ENCODE results near the gene KDELR3. TPM values are rescaled to one million over a fixed set of nuclear protein-coding genes. Genes with fewer than 3 reads are reported as not detected.
A peak's percentile ranks its signal among the peaks of the same experiment; 100 is the strongest.

KDELR3 gene
- polyA plus RNA-seq (2012; rRNA removed), result 16.5 and 17.1 TPM in 2 replicates
- 17.9 and 19.3 TPM in 2 replicates for polyA plus RNA-seq (2012; cell fraction: cytosol; rRNA removed)
- 7.7 and 13.2 TPM in 2 replicates for polyA plus RNA-seq (2012; cell fraction: nucleus; rRNA removed)

DNA sequence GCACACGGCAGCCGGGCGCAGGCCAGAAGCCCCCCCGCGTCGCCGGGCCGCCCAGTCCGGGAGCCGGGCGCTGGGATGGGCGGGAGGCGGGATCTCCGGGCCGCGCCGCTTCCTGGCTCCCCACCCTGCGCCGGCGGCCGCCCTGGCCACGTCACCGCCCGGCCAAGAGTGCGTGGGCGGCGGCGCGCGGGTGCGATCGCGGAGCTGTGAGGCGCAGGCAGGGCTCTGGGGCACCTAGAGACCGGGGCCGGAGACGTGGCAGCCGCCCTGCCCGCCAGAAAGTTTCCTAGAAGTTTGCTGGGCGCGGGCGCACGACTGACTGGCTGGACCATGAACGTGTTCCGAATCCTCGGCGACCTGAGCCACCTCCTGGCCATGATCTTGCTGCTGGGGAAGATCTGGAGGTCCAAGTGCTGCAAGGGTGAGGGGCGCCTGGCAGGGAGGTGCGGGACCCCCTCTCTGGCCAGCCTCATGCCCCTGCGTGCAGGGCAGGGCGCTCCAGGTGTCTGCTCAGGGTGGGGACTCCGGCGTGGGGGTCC lies at the start of gene KDELR3:
Gene KDELR3 (plus strand): TSS at position 193 of the 539 bp plus-strand sequence. CDS start 138 bp downstream, at position 331.
- no peaks in the 10 kb centered on the region for H3K9me3 ChIP-seq
- no peaks in the 10 kb centered on the region for H3F3A ChIP-seq (replicated peaks; ENCODE audit: insufficient read depth)
- WGBS (ENCODE audit: low lambda C conversion rate), result no CpG with 5 or more reads among the region's 53 CpGs
- POLR2A ChIA-PET, result no interaction called here
- H4K20me1 ChIP-seq (ENCODE audit: insufficient read depth), result no peaks in the 10 kb centered on the region
- peaks cover 0 to 7% of the 10 kb centered on the region in 2 experiments; a peak in 1 of 4 replicates for H3K4me1 ChIP-seq (ENCODE audit: control insufficient read depth in 1 of 2, insufficient read depth in 2 of 2, low read depth in 1 of 2, low read length in 1 of 2)
- H3K9ac ChIP-seq, result peak within 1 kb of the TSS; percentile 78
- peak; percentile 80 for DNase-seq
- peak within 1 kb of the TSS; percentile 49 to 74 for H3K4me3 ChIP-seq (ENCODE audit: low read depth in 2 of 2, low read length in 1 of 2)
- H3K4me2 ChIP-seq, result peak within 1 kb of the TSS; percentile 80
- no peaks in the 10 kb centered on the region for H3K36me3 ChIP-seq (replicated peaks in 1 of 2; ENCODE audit: control insufficient read depth in 1 of 2, insufficient read depth in 2 of 2, low read length in 1 of 2)
- CTCF ChIA-PET, result interaction anchor here (1.0 to 1.7 kb wide), 2 partner anchors 10 to 15 kb away, joined by 3 to 6 read pairs; no protein-coding TSS in a partner anchor
- no peaks in the 10 kb centered on the region for H3K9me2 ChIP-seq
- H2AFZ ChIP-seq (ENCODE audit: low read depth), result peak within 1 kb of the TSS; percentile 78; the same call in 1 of the 2 replicates
- no peaks in the 10 kb centered on the region for H3K27me3 ChIP-seq (ENCODE audit: insufficient read depth)
- TF ChIP-seq CHD2 (IDR thresholded peaks at IDR 0.05; ENCODE audit: low read length, partially characterized antibody) (no peak), RXRA (IDR thresholded peaks at IDR 0.05; ENCODE audit: borderline replicate concordance, low read depth) (no peak), TCF12 (IDR thresholded peaks at IDR 0.05) (no peak), FOXM1 (IDR thresholded peaks at IDR 0.05; ENCODE audit: low read depth) (no peak), IRF3 (IDR thresholded peaks at IDR 0.05; ENCODE audit: low read depth, low read length) (no peak), RCOR1 (IDR thresholded peaks at IDR 0.05; ENCODE audit: low read length) (no peak), RFX5 (IDR thresholded peaks at IDR 0.05; ENCODE audit: low read length) (no peak), PBX3 (IDR thresholded peaks at IDR 0.05) (no peak)
- no peaks in the 10 kb centered on the region for H3K79me2 ChIP-seq (ENCODE audit: insufficient read depth)
- no peak within 1 kb of the TSS for H3K27ac ChIP-seq (ENCODE audit: low read depth in 2 of 2, low read length in 1 of 2)

DNA sequence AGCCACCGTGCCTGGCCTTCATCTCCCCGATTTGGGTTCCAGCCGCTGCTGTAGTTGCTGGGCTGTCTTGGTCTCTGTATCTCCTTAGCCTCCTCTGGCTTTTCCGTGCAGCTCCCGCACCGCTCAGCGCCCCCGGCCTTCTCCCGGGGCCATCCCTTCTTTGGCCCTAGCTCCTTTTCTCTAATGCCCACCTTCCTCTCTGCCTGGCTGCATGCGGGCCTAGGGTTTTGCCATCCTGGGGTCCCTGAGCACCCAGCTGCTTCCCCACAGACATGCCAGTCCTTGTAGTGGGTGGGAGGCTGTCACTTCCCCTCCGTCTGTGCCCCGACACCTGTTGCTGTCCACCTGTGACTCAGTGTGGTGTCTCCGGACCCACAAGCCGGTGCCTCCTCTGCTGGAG lies 49.3 kb upstream of the KDELR3 start:
- no peaks in the 10 kb centered on the region for H3F3A ChIP-seq (replicated peaks; ENCODE audit: insufficient read depth)
- H3K9ac ChIP-seq, result no peak overlapping the region
- WGBS (ENCODE audit: low lambda C conversion rate), result 82% methylated on average over 11 of the region's 14 CpGs
- DNase-seq, result no peak
- H3K9me3 ChIP-seq, result no peaks in the 10 kb centered on the region
- no peaks in the 10 kb centered on the region for H3K9me2 ChIP-seq
- H4K20me1 ChIP-seq (ENCODE audit: insufficient read depth), result no peaks in the 10 kb centered on the region
- no peak overlapping the region for H3K4me3 ChIP-seq (ENCODE audit: low read depth in 2 of 2, low read length in 1 of 2)
- no peaks in the 10 kb centered on the region for H3K4me1 ChIP-seq (ENCODE audit: control insufficient read depth in 1 of 2, insufficient read depth in 2 of 2, low read depth in 1 of 2, low read length in 1 of 2)
- no peak overlapping the region for H3K4me2 ChIP-seq
- no peaks in the 10 kb centered on the region for H3K36me3 ChIP-seq (replicated peaks in 1 of 2; ENCODE audit: control insufficient read depth in 1 of 2, insufficient read depth in 2 of 2, low read length in 1 of 2)
- ChIA-PET CTCF (no interaction called here), POLR2A (no interaction called here)
- no peak overlapping the region for H3K27ac ChIP-seq (ENCODE audit: low read depth in 2 of 2, low read length in 1 of 2)
- no peak for TF ChIP-seq EZH2phosphoT487 (IDR thresholded peaks at IDR 0.05; ENCODE audit: borderline replicate concordance, low read depth)
- no peak for TF ChIP-seq RCOR1 (IDR thresholded peaks at IDR 0.05; ENCODE audit: low read length)
- TF ChIP-seq PBX3 (IDR thresholded peaks at IDR 0.05), result no peak
- no peak for TF ChIP-seq TEAD4 (IDR thresholded peaks at IDR 0.05; ENCODE audit: borderline replicate concordance, insufficient read depth)
- no peak for TF ChIP-seq SMC3 (IDR thresholded peaks at IDR 0.05; ENCODE audit: low read depth, low read length)
- no peak for TF ChIP-seq GABPA (IDR thresholded peaks at IDR 0.05; ENCODE audit: low read depth)
- no peak for TF ChIP-seq USF2 (IDR thresholded peaks at IDR 0.05; ENCODE audit: borderline replicate concordance, low read depth, low read length)
- no peak for TF ChIP-seq TCF12 (IDR thresholded peaks at IDR 0.05)
- TF ChIP-seq ELF1 (IDR thresholded peaks at IDR 0.05), result no peak
- TF ChIP-seq YY1 (IDR thresholded peaks at IDR 0.05; ENCODE audit: low read depth), result no peak
- TF ChIP-seq POLR2AphosphoS5 (IDR thresholded peaks at IDR 0.05; ENCODE audit: low read depth, low read length), result no peak
- TF ChIP-seq RFX5 (IDR thresholded peaks at IDR 0.05; ENCODE audit: low read length), result no peak
- TF ChIP-seq FOSL2 (IDR thresholded peaks at IDR 0.05; ENCODE audit: borderline replicate concordance, low read depth), result no peak
- H3K27me3 ChIP-seq (ENCODE audit: insufficient read depth), result no peaks in the 10 kb centered on the region
- H2AFZ ChIP-seq (ENCODE audit: low read depth), result no peak overlapping the region
- H3K79me2 ChIP-seq (ENCODE audit: insufficient read depth), result no peaks in the 10 kb centered on the region
